ENCODE data around the gene CACNA1B.

DNA sequence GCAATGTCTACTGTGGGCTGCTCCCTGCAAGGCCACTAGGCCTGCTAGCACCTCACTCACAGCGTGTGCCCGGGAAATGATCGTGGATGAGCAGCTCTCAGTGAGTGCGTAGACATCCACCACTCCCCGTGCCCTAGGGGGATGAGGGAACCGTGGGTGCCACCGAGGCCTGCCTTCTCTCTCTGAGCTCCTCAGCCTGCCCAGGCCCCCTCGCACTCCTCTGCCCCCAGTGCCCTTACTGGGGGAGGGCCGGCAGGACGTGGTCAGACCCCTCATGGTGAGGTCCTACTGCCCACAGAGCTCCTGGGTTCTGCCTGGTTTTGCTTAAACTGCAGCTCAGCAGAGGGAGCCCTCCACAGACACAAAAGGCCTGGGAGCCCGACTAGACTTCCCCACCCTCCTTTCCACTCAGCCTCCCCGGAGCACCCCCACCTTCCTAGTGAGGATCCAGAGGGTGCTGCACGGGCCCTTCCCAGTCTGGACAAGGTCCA, 220.0 kb downstream of the CACNA1B start:
- TF ChIP-seq, protein P1, sequence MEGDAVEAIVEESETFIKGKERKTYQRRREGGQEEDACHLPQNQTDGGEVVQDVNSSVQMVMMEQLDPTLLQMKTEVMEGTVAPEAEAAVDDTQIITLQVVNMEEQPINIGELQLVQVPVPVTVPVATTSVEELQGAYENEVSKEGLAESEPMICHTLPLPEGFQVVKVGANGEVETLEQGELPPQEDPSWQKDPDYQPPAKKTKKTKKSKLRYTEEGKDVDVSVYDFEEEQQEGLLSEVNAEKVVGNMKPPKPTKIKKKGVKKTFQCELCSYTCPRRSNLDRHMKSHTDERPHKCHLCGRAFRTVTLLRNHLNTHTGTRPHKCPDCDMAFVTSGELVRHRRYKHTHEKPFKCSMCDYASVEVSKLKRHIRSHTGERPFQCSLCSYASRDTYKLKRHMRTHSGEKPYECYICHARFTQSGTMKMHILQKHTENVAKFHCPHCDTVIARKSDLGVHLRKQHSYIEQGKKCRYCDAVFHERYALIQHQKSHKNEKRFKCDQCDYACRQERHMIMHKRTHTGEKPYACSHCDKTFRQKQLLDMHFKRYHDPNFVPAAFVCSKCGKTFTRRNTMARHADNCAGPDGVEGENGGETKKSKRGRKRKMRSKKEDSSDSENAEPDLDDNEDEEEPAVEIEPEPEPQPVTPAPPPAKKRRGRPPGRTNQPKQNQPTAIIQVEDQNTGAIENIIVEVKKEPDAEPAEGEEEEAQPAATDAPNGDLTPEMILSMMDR (IDR thresholded peaks at IDR 0.05): no peak
- no peak for TF ChIP-seq POLR2A (IDR thresholded peaks at IDR 0.05)
- TF ChIP-seq POLR2AphosphoS5 (IDR thresholded peaks at IDR 0.05): no peak
